Skeletal muscle tissue (tissue), 4 donors: ENCODE data around the gene ARCN1. TPM values are rescaled to one million over a fixed set of nuclear protein-coding genes. Genes with fewer than 3 reads are reported as not detected.
"Not testable (repeated sequence)": the region's sequence is repeated elsewhere in the genome, so short reads cannot be mapped to it uniquely, and the experiment has no call there.

Source experiments
- H3K27ac ChIP-seq: one replicate; pipeline ENCODE4 v1.7.0; 2013; ENCODE audit warnings: mild to moderate bottlenecking, low read depth, low read length, inconsistent platforms
- H3K27me3 ChIP-seq, 3 donors: one replicate each; pipeline ENCODE4 v1.7.0; 2013; ENCODE audit warnings: low read length in 3 of 3; ENCODE audit not compliant: control insufficient read depth in 3 of 3, insufficient read depth in 3 of 3
- H3K36me3 ChIP-seq, 3 donors: one replicate each; pipeline ENCODE4 v1.7.0; 2013; ENCODE audit warnings: low read length in 3 of 3; ENCODE audit not compliant: control insufficient read depth in 3 of 3, insufficient read depth in 3 of 3
- H3K4me1 ChIP-seq, 3 donors: one replicate each; pipeline ENCODE4 v1.7.0; 2013; ENCODE audit warnings: low read length in 3 of 3, mild to moderate bottlenecking in 3 of 3; ENCODE audit not compliant: control insufficient read depth in 3 of 3, insufficient read depth in 3 of 3
- H3K4me3 ChIP-seq, 3 donors: one replicate each; pipeline ENCODE4 v1.7.0; 2013; ENCODE audit warnings: low read length in 3 of 3
- H3K9ac ChIP-seq, 3 donors: one replicate each; pipeline ENCODE4 v1.7.0; 2013; ENCODE audit warnings: low read length in 3 of 3, mild to moderate bottlenecking in 3 of 3, moderate library complexity in 2 of 3, low read depth in 1 of 3
- H3K9me3 ChIP-seq, 3 donors: one replicate each; pipeline ENCODE4 v1.7.0; 2013; ENCODE audit warnings: low read length in 3 of 3; ENCODE audit not compliant: control insufficient read depth in 3 of 3
- total RNA-seq: library from RNA; depleted of rRNA; stranded (reverse); fragments of >200 nt; gene quantifications from one replicate; pipeline ENCODE4 v1.2.3, GENCODE V29; 2014
- donor health status: Osteomylitis.

Gene ARCN1
- total RNA-seq, 1 donor from 2014 or later: 61.1 TPM

DNA sequence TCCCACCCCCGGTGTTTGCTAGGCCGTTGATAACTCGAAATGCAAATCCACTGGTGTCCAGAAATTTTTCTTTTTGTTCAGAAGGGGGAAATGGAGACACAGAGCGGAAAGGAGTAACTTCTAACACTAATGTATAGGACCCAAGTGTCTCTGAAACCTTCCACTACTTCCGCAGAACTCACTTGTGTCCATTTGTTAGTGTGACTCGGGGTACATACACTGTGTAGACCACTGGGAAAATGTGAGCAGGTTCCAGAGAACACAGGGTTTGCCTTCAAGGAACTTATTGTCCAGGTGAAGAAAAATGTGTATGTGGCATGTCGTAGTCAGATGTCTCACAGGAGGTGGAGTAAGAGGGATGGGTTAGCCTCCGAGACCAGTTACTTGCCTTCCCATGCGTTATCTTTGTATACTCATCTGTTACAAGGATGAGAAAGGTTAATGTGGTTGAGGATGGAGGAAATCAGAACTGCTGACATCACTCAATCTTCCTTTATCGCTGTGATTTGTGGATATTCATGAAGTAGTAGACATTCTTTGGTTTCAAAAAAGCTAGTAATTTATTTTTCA is 857 bp downstream of the ARCN1 start:
- H3K36me3 ChIP-seq: peaks cover 0 to 4% (median 0%) of the 10 kb centered on the region in 3 donors
- H3K9ac ChIP-seq: peak overlapping the region; percentile 98 to 100 (median 100)
- H3K27ac ChIP-seq: peak overlapping the region; percentile 98
- H3K9me3 ChIP-seq: no peaks in the 10 kb centered on the region
- H3K27me3 ChIP-seq: no peaks in the 10 kb centered on the region
- H3K4me1 ChIP-seq: peaks cover 12 to 25% (median 24%) of the 10 kb centered on the region in 3 donors
- peak overlapping the region; percentile 94 to 95 (median 95) for H3K4me3 ChIP-seq

DNA sequence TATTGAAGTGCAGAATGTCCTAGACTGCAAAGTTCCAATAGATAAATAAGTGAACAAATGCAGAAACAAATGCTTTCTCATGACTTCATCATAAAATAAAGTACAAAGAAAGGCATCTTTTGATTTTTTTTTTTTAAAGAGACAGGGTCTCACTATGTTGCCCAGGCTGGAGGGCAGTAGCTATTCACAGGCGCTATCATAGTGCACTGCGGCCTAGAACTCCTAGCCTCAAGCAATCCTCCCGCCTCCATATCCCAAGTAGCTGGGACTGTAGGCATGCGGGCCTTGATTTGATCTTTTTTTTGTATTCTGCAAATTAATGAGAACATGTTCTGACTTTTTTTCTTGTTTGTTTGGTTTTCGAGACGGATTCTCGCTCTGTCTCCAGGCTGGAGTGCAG is 2.4 kb downstream of the ARCN1 start:
- Histone ChIP-seq H3K27me3 (no peaks in the 10 kb centered on the region), H3K9ac (no peak overlapping the region), H3K4me1 (peaks cover 12 to 25% (median 24%) of the 10 kb centered on the region in 3 donors), H3K27ac (no peak overlapping the region), H3K4me3 (peak overlapping the region in 1 of 3 donors; percentile 23), H3K9me3 (no peaks in the 10 kb centered on the region), H3K36me3 (peaks cover 0 to 4% (median 0%) of the 10 kb centered on the region in 3 donors)

DNA sequence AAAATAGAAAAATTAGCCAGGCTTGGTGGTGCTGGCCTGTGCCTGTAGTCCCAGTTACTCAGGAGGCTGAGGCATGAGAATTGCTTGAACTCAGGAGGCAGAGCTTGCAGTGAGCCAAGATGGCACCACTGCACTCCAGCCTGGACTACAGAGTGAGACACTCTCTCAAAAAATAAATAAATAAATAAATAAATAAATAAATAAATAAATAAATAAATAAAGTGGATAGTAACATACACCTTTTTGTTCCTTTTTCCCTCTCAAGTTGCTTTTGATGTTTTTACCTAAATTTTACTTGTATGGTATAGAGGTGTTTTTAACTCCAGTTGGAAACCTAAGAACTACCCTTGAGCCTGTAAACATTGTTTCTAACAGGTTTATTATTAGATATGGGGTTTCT is 5.8 kb downstream of the ARCN1 start:
- not testable (repeated sequence) for H3K9me3 ChIP-seq, H3K27me3 ChIP-seq, H3K9ac ChIP-seq, H3K4me3 ChIP-seq, H3K27ac ChIP-seq
- peaks cover 8 to 12% (median 10%) of the 10 kb centered on the region in 3 donors for H3K36me3 ChIP-seq
- peaks cover 12 to 26% (median 23%) of the 10 kb centered on the region in 3 donors for H3K4me1 ChIP-seq

DNA sequence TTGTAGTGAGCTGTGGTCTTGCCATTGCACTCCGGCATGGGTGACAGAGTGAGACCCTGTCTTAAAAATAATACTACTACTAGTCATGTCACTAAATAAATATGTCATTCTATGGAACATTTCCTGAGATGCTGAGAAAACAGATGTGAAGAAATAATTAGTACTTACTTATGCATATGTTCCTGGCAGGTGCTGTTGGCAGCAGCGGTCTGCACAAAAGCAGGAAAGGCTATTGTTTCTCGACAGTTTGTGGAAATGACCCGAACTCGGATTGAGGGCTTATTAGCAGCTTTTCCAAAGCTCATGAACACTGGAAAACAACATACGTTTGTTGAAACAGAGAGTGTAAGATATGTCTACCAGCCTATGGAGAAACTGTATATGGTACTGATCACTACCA is 8.8 kb downstream of the ARCN1 start:
- Histone ChIP-seq H3K9ac (no peak overlapping the region), H3K36me3 (peaks cover 31 to 39% (median 32%) of the 10 kb centered on the region in 3 donors), H3K4me1 (peaks cover 3 to 14% (median 4%) of the 10 kb centered on the region in 3 donors), H3K9me3 (no peaks in the 10 kb centered on the region), H3K27me3 (no peaks in the 10 kb centered on the region), H3K4me3 (no peak overlapping the region), H3K27ac (peak overlapping the region; percentile 64)

DNA sequence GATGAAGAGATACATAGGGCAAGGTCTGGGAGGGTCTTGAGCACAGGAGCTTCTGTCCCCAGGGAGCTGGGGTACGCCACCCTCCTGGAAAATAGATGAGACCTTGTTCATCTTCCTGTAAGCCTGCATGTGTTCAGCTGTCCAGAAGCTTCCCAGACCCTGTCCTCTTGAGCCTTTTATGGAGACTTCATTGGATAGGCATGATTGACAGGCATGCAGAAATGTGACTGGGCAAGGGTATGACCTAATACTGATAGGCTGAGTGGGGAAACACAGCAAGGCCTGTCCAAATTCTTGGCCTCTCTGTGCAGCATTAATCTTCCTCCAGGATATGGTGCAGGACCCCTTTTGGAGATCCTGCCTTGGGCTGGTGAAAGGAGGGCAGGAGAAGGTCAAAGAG is 15.7 kb downstream of the ARCN1 start:
- Histone ChIP-seq H3K27ac (no peak overlapping the region), H3K9ac (no peak overlapping the region), H3K36me3 (peaks cover 55 to 72% (median 65%) of the 10 kb centered on the region in 3 donors), H3K27me3 (no peaks in the 10 kb centered on the region), H3K4me3 (no peak overlapping the region), H3K4me1 (peaks cover 0 to under 1% (median 0%) of the 10 kb centered on the region in 3 donors), H3K9me3 (no peaks in the 10 kb centered on the region)

DNA sequence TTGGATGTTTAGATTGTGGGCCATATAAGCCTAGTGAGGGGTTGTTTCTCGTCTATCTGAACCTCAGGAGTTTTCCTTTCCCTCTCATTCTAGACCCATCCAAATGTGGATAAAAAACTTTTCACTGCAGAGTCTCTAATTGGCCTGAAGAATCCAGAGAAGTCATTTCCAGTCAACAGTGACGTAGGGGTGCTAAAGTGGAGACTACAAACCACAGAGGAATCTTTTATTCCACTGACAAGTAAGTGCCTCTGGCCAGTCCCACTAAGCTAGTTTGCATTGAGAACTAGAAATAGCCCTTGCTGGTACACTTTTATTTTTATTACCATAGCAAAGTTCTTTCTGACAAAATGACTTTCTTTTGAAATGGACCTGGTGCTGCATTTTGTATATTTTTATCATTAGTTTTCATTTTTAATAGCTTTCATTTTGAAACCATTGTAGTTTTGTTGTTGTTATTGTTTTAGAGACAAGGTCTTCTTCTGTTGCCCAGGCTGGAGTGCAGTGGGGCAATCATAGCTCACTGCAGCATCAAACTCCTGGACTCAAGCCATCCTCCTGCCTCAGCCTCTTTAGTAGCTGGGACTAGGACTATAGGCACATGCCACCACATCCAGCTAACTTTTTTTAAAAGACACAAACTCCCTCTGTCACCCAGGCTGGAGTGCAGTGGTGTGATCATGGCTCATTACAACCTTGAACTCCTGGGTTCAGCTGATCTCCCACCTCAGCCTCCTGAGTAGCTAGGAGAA is 20.6 kb downstream of the ARCN1 start:
- Histone ChIP-seq H3K27ac (peak overlapping the region; percentile 46), H3K9ac (no peak overlapping the region), H3K36me3 (peaks cover 40 to 55% (median 52%) of the 10 kb centered on the region in 3 donors), H3K27me3 (no peaks in the 10 kb centered on the region), H3K9me3 (no peaks in the 10 kb centered on the region), H3K4me3 (no peak overlapping the region), H3K4me1 (peaks cover 0 to 5% (median 0%) of the 10 kb centered on the region in 3 donors)

DNA sequence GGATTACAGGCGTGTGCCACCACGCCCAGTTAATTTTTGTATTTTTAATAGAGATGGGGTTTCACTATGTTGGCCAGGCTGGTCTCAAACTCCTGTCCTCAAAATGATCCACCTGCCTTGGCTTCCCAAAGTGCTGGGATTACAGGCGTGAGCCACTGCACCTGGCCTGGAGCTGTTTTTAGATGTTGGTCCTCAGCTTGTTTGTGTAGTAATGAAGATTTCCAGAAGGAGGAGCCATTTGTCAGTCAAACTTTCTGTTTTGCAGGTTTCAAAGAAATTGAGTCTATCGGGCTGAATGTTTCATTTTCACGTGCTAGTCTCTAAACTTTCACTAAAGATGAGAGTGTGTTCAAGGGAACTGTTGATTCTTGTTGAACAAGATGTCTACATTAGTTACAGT is 22.8 kb downstream of the ARCN1 start:
- H3K27me3 ChIP-seq, H3K9ac ChIP-seq, H3K27ac ChIP-seq, H3K4me1 ChIP-seq, H3K9me3 ChIP-seq, H3K4me3 ChIP-seq: not testable (repeated sequence)
- peaks cover 34 to 57% (median 45%) of the 10 kb centered on the region in 3 donors for H3K36me3 ChIP-seq

DNA sequence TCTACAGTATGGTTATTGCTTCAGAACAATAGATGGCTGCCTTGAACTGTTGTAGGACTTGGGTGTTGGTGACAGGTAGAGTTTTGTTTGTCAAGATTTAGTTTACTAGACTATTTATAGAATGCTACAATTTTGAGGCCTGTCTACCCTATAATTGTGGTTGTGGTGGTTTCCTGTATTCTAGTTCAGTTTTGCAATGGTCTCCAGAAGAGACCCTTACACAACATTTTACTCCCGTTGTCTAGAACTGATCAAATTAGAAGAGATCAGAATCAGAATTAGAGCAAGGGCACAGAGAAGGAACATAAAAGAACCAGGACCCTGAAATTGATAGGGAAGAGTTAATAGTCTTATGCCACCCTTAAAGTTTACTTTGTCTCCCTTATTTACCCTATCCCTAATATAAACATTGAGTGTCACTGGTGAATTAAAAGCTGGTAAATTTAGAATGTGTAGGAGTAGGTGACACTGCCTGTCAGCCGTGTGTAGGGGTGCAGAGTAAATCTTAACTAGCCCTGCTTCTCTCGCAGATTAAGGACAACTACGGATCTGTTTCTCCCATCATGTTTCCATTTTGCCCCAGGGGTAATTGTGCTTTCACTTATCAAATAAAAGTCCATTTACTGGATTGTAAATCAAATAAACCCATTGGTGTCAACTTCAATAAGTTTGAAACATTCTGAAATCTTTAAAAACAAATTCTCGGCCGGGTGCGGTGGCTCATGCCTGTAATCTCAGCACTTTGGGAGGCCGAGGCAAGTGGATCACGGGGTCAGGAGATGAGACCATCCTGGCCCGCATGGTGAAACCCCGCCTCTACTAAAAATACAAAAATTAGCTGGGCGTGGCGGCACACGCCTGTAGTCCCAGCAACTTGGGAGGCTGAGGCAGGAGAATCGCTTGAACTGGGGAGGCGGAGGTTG is 24.3 kb downstream of the ARCN1 start:
- Histone ChIP-seq H3K9me3 (no peaks in the 10 kb centered on the region), H3K27ac (no peak overlapping the region), H3K36me3 (peaks cover 32 to 56% (median 42%) of the 10 kb centered on the region in 3 donors)

DNA sequence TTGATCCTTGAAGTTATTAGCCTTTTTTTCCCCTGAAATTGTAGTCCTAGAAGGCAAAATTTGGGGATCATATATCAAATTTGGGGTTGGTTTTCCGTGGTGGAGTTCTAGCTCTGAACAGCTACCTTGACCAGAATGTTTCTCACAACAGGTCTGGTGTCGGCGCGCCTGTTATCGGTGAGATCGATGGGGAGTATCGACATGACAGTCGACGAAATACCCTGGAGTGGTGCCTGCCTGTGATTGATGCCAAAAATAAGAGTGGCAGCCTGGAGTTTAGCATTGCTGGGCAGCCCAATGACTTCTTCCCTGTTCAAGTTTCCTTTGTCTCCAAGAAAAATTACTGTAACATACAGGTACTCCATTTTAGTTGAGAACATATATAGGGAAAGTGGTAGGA is 25.3 kb downstream of the ARCN1 start:
- Histone ChIP-seq H3K27me3 (no peaks in the 10 kb centered on the region), H3K4me3 (no peak overlapping the region), H3K9me3 (no peaks in the 10 kb centered on the region), H3K36me3 (peaks cover 35 to 61% (median 51%) of the 10 kb centered on the region in 3 donors), H3K9ac (no peak overlapping the region), H3K27ac (no peak overlapping the region), H3K4me1 (peaks cover 0 to 5% (median 0%) of the 10 kb centered on the region in 3 donors)

More for the DNA sequence above, 24.3 kb downstream of the ARCN1 start:
- no peaks in the 10 kb centered on the region for H3K27me3 ChIP-seq
- peaks cover 0 to 5% (median 0%) of the 10 kb centered on the region in 3 donors for H3K4me1 ChIP-seq
- H3K9ac ChIP-seq: no peak overlapping the region
- no peak overlapping the region for H3K4me3 ChIP-seq
